RWPE2 (cell line): ENCODE measurements around the gene EIF3A.
"Not testable (repeated sequence)": the region's sequence is repeated elsewhere in the genome, so short reads cannot be mapped to it uniquely, and the experiment has no call there.

Experiments used
- ATAC-seq: fragments of 200-7000 bp; cut with Tn5 transposase; 3 replicates; pipeline ENCODE4 v1.9.1; 2021; ENCODE audit warnings: low read depth
- DNase-seq: peaks from one replicate; pipeline ENCODE4 v3.0.0-alpha.2; 2020; ENCODE audit warnings: low spot score
- H3K27ac ChIP-seq: fragments of 450-650 bp; 2 replicates; pipeline ENCODE4 v1.5.1; 2017; ENCODE audit warnings: mild to moderate bottlenecking; ENCODE audit not compliant: poor library complexity, severe bottlenecking
- H3K27me3 ChIP-seq: fragments of 250-450 bp; sonication (Bioruptor Pico); 2 replicates; pipeline ENCODE4 v1.5.1; 2021; ENCODE audit warnings: mild to moderate bottlenecking, moderate library complexity; ENCODE audit not compliant: insufficient read depth, poor library complexity, severe bottlenecking
- H3K36me3 ChIP-seq: fragments of 250-450 bp; sonication (Bioruptor Pico); 2 replicates; pipeline ENCODE4 v1.5.1; 2020; ENCODE audit warnings: low read depth, mild to moderate bottlenecking, moderate library complexity
- H3K4me1 ChIP-seq: fragments of 250-450 bp; sonication (Bioruptor Pico); 2 replicates; pipeline ENCODE4 v1.5.1; 2021; ENCODE audit warnings: mild to moderate bottlenecking, moderate library complexity; ENCODE audit not compliant: insufficient read depth, poor library complexity, severe bottlenecking
- H3K4me3 ChIP-seq: fragments of 250-450 bp; sonication (Bioruptor Pico); 2 replicates; pipeline ENCODE4 v1.5.1; 2021; ENCODE audit warnings: mild to moderate bottlenecking, moderate library complexity; ENCODE audit not compliant: severe bottlenecking
- H3K9me3 ChIP-seq: fragments of 250-450 bp; sonication (Bioruptor Pico); 2 replicates; pipeline ENCODE4 v1.5.1; 2021; ENCODE audit warnings: mild to moderate bottlenecking, moderate library complexity; ENCODE audit not compliant: severe bottlenecking
- TF ChIP-seq, protein P1 (sequence below): fragments of 450-650 bp; IDR thresholded peaks from one replicate; pipeline ENCODE4 v1.5.1; 2017; ENCODE audit warnings: mild to moderate bottlenecking, moderate library complexity; ENCODE audit not compliant: poor library complexity, severe bottlenecking

EIF3A gene

DNA sequence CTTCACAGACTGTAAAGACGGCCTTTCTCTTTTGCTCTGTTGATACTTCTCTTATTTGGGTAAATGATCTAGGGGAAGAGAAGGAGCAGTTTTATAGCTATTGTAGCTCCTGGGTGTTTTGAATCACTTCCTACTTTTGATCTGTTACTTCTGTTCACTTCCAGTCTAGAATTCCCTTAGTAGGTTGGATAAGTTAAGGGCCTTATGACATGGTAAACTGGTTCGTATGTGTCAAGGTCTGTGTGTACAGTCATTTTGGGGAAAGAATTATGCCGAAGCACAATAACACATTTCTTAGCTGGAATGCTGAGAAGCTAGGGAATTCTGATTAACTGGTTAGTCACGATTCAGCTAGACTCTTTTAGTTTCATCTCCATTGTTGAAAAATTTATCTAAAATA lies 31.4 kb upstream of the EIF3A start:
- ATAC-seq, result no peak
- Histone ChIP-seq H3K9me3 (no peaks in the 10 kb centered on the region), H3K27ac (peak overlapping the region; percentile 80), H3K36me3 (peaks cover 67% of the 10 kb centered on the region), H3K27me3 (no peaks in the 10 kb centered on the region), H3K4me1 (peaks cover 21% of the 10 kb centered on the region), H3K4me3 (no peak overlapping the region)
- DNase-seq, result no peak
- TF ChIP-seq, protein P1, sequence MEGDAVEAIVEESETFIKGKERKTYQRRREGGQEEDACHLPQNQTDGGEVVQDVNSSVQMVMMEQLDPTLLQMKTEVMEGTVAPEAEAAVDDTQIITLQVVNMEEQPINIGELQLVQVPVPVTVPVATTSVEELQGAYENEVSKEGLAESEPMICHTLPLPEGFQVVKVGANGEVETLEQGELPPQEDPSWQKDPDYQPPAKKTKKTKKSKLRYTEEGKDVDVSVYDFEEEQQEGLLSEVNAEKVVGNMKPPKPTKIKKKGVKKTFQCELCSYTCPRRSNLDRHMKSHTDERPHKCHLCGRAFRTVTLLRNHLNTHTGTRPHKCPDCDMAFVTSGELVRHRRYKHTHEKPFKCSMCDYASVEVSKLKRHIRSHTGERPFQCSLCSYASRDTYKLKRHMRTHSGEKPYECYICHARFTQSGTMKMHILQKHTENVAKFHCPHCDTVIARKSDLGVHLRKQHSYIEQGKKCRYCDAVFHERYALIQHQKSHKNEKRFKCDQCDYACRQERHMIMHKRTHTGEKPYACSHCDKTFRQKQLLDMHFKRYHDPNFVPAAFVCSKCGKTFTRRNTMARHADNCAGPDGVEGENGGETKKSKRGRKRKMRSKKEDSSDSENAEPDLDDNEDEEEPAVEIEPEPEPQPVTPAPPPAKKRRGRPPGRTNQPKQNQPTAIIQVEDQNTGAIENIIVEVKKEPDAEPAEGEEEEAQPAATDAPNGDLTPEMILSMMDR, result no peak

DNA sequence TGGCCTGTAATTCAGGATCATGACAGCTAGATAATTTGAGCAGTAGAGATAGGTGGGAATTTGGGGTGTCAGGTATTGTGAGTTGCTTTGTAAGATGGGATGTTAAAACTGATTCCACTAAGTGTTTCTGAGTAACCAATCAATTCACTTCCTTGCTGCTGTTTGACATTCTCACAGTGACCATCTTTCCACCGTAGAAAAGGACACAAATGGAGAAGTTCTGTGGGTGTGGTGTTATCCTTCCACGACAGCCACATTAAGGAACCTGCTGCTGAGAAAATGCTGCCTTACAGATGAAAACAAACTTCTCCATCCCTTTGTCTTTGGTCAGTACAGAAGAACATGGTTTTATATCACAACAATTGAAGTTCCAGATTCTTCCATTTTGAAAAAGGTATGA lies 27.2 kb upstream of the EIF3A start:
- DNase-seq, H3K4me3 ChIP-seq, H3K27me3 ChIP-seq, H3K27ac ChIP-seq, H3K9me3 ChIP-seq, ATAC-seq, H3K4me1 ChIP-seq: not testable (repeated sequence)
- peaks cover 56% of the 10 kb centered on the region for H3K36me3 ChIP-seq

DNA sequence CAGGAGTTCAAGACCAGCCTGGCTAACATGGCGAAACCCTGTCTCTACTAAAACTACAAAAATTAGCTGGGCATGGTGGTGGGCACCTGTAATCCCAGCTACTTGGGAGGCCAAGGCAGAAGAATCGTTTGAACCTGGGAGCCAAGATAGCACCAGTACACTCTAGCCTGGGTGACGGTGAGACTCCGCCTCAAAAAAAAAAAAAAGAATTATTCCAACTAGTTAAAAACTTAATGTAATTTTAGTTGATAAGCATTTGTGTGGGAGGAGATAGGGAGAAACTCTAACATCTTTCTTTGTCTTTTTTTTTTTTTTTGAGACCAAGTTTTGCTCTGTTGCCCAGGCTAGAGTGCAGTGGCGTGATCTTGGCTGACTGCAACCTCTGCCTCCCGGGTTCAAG lies 26.5 kb upstream of the EIF3A start:
- not testable (repeated sequence) for H3K27ac ChIP-seq, ATAC-seq
- H3K36me3 ChIP-seq, result peaks cover 51% of the 10 kb centered on the region

DNA sequence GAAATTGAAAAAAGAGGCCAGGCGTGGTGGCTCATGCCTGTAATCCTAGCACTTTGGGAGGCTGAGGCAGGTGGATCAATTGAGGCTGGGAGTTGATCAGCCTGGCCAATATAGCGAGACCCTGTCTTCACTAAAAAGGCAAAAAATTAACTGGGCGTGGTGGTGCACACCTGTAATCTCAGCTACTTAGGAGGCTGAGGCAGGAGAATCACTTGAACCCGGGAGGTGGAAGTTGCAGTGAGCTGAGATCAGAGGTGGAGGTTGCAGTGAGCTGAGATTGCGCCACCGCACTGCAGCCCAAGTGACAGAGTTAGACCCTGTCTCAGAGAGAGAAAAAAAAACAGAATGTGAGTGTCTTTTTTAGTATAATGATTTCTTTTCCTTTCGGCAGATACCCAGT lies 25.3 kb upstream of the EIF3A start:
- DNase-seq, H3K4me1 ChIP-seq, H3K4me3 ChIP-seq, H3K27me3 ChIP-seq, H3K9me3 ChIP-seq, H3K27ac ChIP-seq, ATAC-seq: not testable (repeated sequence)
- H3K36me3 ChIP-seq, result peaks cover 42% of the 10 kb centered on the region

More for the DNA sequence above, 26.5 kb upstream of the EIF3A start:
- H3K4me1 ChIP-seq, DNase-seq, H3K4me3 ChIP-seq, H3K27me3 ChIP-seq, H3K9me3 ChIP-seq: not testable (repeated sequence)

DNA sequence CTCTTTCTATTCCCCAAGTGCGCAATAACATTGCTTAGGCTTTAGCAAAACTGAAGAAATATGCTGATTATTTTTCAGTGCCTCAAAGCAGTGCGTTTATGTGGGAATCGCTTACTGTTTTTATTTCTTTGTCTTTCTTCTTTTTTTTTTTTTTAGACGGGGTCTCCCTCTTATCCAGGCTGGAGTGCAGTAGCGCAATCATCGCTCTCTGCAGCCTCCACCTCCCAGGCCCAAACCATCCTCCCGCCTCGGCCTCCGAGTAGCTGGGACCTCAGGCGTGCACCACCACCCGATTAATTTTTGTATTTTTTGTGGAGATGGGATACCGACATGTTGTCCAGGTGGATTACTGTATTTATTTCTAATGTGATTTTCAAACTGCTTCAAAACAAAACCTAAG lies 24.5 kb upstream of the EIF3A start:
- H3K27me3 ChIP-seq, result no peaks in the 10 kb centered on the region
- TF ChIP-seq, protein P1, result no peak
- peak overlapping the region; percentile 57 for H3K27ac ChIP-seq
- H3K4me3 ChIP-seq, result peak overlapping the region; percentile 90
- H3K36me3 ChIP-seq, result peaks cover 35% of the 10 kb centered on the region
- H3K4me1 ChIP-seq, result peaks cover 15% of the 10 kb centered on the region
- ATAC-seq (no peak), DNase-seq (no peak)
- no peaks in the 10 kb centered on the region for H3K9me3 ChIP-seq

DNA sequence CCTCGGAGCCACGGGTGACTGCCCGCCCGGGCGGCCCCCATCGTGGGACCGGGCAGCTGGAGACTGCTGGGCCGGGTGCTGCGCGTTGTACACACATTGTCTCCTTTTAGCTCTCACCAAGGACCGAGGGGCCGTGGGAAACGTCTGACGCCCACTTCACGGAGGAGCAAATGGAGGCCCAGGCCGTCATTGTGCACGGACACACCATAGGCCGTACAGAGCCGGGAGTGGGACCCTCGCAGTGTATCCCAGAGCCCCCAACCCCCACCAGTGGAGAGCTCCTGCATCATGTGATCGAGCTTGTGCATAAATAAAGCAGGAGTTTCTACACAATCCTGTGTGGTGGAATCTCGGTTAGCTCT lies 24.0 kb upstream of the EIF3A start:
- peaks cover 17% of the 10 kb centered on the region for H3K4me1 ChIP-seq
- peaks cover 29% of the 10 kb centered on the region for H3K36me3 ChIP-seq
- peak overlapping the region; percentile 57 for H3K27ac ChIP-seq
- DNase-seq (no peak), ATAC-seq (peak; percentile 8; the same call in 2 of the 3 replicates)
- TF ChIP-seq, protein P1, result no peak
- H3K9me3 ChIP-seq, result no peaks in the 10 kb centered on the region
- H3K4me3 ChIP-seq, result peak overlapping the region; percentile 90
- H3K27me3 ChIP-seq, result no peaks in the 10 kb centered on the region
